ENCODE results near the gene FAM76B. TPM values are rescaled to one million over a fixed set of nuclear protein-coding genes. Genes with fewer than 3 reads are reported as not detected.

FAM76B gene
- total and polyA plus RNA-seq, 9 of the 15 experiments (the other 6 are each of a cell fraction or from before 2014, with no cell fraction given), result 22.5 to 60.0 (median 35.0) TPM

DNA sequence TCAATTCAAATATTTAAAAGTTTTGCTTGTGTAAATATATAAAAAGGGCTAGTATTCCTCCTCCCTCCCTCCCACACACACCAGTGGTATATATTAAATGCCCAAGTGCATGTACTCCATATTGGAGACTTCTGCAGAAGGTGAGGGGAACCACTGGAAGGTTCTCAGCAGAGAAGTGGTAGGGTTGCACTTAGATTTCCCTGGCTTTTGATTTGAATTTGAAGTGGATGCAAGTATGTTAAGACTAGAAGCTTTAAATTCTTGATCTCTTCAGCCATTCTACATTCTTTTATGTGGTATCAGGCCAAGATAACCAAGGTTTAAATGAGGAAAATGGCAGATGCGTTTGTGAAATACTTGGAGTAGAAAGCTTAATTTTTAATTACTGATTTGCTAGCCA is 43.8 kb upstream of the FAM76B start:
- H3K4me3 ChIP-seq, result no peak overlapping the region
- DNase-seq (ENCODE audit: extremely low read depth in 1 of 4, low spot score in 3 of 4), result no peak
- BruUV-seq (replicated peaks), result no TSS peak
- TF ChIP-seq, protein P1, sequence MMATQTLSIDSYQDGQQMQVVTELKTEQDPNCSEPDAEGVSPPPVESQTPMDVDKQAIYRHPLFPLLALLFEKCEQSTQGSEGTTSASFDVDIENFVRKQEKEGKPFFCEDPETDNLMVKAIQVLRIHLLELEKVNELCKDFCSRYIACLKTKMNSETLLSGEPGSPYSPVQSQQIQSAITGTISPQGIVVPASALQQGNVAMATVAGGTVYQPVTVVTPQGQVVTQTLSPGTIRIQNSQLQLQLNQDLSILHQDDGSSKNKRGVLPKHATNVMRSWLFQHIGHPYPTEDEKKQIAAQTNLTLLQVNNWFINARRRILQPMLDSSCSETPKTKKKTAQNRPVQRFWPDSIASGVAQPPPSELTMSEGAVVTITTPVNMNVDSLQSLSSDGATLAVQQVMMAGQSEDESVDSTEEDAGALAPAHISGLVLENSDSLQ (IDR thresholded peaks at IDR 0.05), result no peak
- TF ChIP-seq ID3 (CRISPR knock-in tag; IDR thresholded peaks at IDR 0.05) (no peak), ID3 (tag; IDR thresholded peaks at IDR 0.05) (no peak), KLF6 (CRISPR knock-in tag; IDR thresholded peaks at IDR 0.05; ENCODE audit: borderline replicate concordance) (no peak), ZFX (CRISPR knock-in tag; IDR thresholded peaks at IDR 0.05) (no peak), HDGF (IDR thresholded peaks at IDR 0.05) (no peak), NCOA1 (IDR thresholded peaks at IDR 0.05; ENCODE audit: low read depth) (no peak), RAD21 (CRISPR knock-in tag; conservative IDR thresholded peaks at IDR 0.05 in 1 of 2, IDR thresholded peaks at IDR 0.05 in 1 of 2) (no peak), PML (IDR thresholded peaks at IDR 0.05; ENCODE audit: low read length) (no peak), JUNB (CRISPR knock-in tag; conservative IDR thresholded peaks at IDR 0.05) (no peak), HNRNPLL (IDR thresholded peaks at IDR 0.05; ENCODE audit: low read depth, low read length, poor library complexity, severe bottlenecking) (no peak), MAFF (IDR thresholded peaks at IDR 0.05; ENCODE audit: low read length) (no peak), CCAR2 (IDR thresholded peaks at IDR 0.05; ENCODE audit: low read depth, low read length) (no peak), MAFG (tag; conservative IDR thresholded peaks at IDR 0.05) (no peak), POU5F1 (IDR thresholded peaks at IDR 0.05; ENCODE audit: borderline replicate concordance, low read depth, low read length, partially characterized antibody) (no peak), SPI1 (IDR thresholded peaks at IDR 0.05; ENCODE audit: borderline replicate concordance, low read depth, low read length) (no peak), ZNF764 (CRISPR knock-in tag; IDR thresholded peaks at IDR 0.05; ENCODE audit: low read depth) (no peak), CBFB (CRISPR knock-in tag; IDR thresholded peaks at IDR 0.05) (no peak)
- TF ChIP-seq, protein P2, sequence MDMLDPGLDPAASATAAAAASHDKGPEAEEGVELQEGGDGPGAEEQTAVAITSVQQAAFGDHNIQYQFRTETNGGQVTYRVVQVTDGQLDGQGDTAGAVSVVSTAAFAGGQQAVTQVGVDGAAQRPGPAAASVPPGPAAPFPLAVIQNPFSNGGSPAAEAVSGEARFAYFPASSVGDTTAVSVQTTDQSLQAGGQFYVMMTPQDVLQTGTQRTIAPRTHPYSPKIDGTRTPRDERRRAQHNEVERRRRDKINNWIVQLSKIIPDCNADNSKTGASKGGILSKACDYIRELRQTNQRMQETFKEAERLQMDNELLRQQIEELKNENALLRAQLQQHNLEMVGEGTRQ (CRISPR knock-in tag; IDR thresholded peaks at IDR 0.05), result no peak
- H3K36me3 ChIP-seq (ENCODE audit: control insufficient read depth, insufficient read depth, low read length), result peaks cover 89% of the 10 kb centered on the region
- intact Hi-C loops (cut with micrococcal nuclease) (no loop called here), in situ Hi-C loops (cut with MboI) (no loop called here)
- POLR2A ChIA-PET, result interaction anchor here (0.5 to 0.6 kb wide), 2 partner anchors 26 to 543 kb away, joined by 3 read pairs; no protein-coding TSS in a partner anchor
- no peaks in the 10 kb centered on the region for H3K4me1 ChIP-seq (replicated peaks in 1 of 2; ENCODE audit: control insufficient read depth in 2 of 2, insufficient read depth in 2 of 2, low read length in 2 of 2)
- no peaks in the 10 kb centered on the region for H3K79me2 ChIP-seq (ENCODE audit: control insufficient read depth, insufficient read depth, low read length)
- H3K9me3 ChIP-seq (replicated peaks; ENCODE audit: control insufficient read depth, insufficient read depth, low read depth, low read length), result no peaks in the 10 kb centered on the region
- no peaks in the 10 kb centered on the region for H3K27me3 ChIP-seq (ENCODE audit: control insufficient read depth in 2 of 2, insufficient read depth in 2 of 2, low read length in 2 of 2)
- no peak overlapping the region for H3K9ac ChIP-seq (ENCODE audit: insufficient read depth in 1 of 2, low read depth in 2 of 2, low read length in 2 of 2)
- H3K4me2 ChIP-seq (ENCODE audit: insufficient read depth, low read length), result no peak overlapping the region
- no peaks in the 10 kb centered on the region for H4K20me1 ChIP-seq (replicated peaks; ENCODE audit: control insufficient read depth, insufficient read depth, low read length)
- CTCF ChIA-PET (ENCODE audit: low intra/inter-chr PET ratio), result no interaction called here
- ATAC-seq, result no peak
- WGBS (ENCODE audit: insufficient coverage, low coverage, missing lambda C conversion rate), result 94% methylated on average over 1 of the region's 1 CpG
- H3K27ac ChIP-seq (ENCODE audit: extremely low read depth, low read depth, low read length), result no peak overlapping the region
- FAIRE-seq, result no peak
- H3K9me1 ChIP-seq (ENCODE audit: control insufficient read depth, insufficient read depth, low read length), result no peaks in the 10 kb centered on the region
- H2AFZ ChIP-seq (ENCODE audit: low read depth, low read length), result no peak overlapping the region

Data from K562 (cell line).